Nephron (organoid): ENCODE results near the gene MAP2K2.

Experiments used
- H3K27ac Mint-ChIP-seq, 3 experiments: 2 replicates each; pipeline ENCODE4 v1.8.0; 2020; ENCODE audit warnings: mixed read lengths in 3 of 3, mild to moderate bottlenecking in 2 of 3, moderate library complexity in 1 of 3
- H3K27me3 Mint-ChIP-seq: 2 replicates; pipeline ENCODE4 v1.8.0; 2021; ENCODE audit warnings: low read depth, mild to moderate bottlenecking, moderate library complexity, mixed read lengths
- H3K36me3 Mint-ChIP-seq: 2 replicates; pipeline ENCODE4 v1.8.0; 2020; ENCODE audit warnings: low read depth, mixed read lengths
- H3K4me1 Mint-ChIP-seq: 2 replicates; pipeline ENCODE4 v1.8.0; 2020; ENCODE audit warnings: mixed read lengths
- H3K4me3 Mint-ChIP-seq, 3 experiments: 2 replicates each; pipeline ENCODE4 v1.8.0; 2020; ENCODE audit warnings: mild to moderate bottlenecking in 3 of 3, mixed read lengths in 3 of 3, moderate library complexity in 2 of 3
- H3K9me3 Mint-ChIP-seq: 2 replicates; pipeline ENCODE4 v1.8.0; 2020; ENCODE audit warnings: mixed read lengths
- TF ChIP-seq, protein P1 (sequence below), 3 experiments: fragments of 200-600 bp; sonication (generic); IDR thresholded peaks; one replicate each; pipeline ENCODE4 v1.5.0; 2021; ENCODE audit warnings: antibody characterized with exemption in 3 of 3; ENCODE audit not compliant: unreplicated experiment in 3 of 3

The MAP2K2 gene

DNA sequence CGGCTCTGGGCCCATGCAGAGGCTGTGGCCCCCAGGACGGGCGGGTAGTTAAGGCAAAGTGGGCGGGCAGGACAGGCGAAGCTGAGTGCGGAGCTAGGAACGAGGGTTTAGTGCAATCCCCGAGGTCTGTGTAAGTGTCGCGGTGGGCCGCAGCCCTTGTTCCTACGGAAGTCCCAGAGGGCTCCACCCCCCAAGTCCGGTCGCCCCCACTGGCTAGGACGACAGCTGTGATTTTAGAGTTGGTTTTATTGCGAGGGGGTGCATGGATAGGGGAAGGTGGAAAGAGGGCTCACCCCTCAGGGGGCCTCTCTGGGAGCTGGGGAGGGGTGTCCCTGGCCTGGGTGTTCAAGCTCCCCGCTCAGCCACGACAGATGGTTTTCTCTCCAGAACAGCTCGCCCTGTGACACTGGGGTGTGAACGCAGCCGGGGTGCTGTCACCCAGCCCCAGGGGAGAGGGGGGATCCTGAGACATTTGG is 78.9 kb downstream of the MAP2K2 start:
- H3K4me3 Mint-ChIP-seq = no peak overlapping the region
- H3K36me3 Mint-ChIP-seq = peaks cover 15% of the 10 kb centered on the region
- H3K9me3 Mint-ChIP-seq = no peaks in the 10 kb centered on the region
- no peaks in the 10 kb centered on the region for H3K27me3 Mint-ChIP-seq
- peaks cover 3% of the 10 kb centered on the region for H3K4me1 Mint-ChIP-seq
- H3K27ac Mint-ChIP-seq = no peak overlapping the region
- TF ChIP-seq, protein P1, sequence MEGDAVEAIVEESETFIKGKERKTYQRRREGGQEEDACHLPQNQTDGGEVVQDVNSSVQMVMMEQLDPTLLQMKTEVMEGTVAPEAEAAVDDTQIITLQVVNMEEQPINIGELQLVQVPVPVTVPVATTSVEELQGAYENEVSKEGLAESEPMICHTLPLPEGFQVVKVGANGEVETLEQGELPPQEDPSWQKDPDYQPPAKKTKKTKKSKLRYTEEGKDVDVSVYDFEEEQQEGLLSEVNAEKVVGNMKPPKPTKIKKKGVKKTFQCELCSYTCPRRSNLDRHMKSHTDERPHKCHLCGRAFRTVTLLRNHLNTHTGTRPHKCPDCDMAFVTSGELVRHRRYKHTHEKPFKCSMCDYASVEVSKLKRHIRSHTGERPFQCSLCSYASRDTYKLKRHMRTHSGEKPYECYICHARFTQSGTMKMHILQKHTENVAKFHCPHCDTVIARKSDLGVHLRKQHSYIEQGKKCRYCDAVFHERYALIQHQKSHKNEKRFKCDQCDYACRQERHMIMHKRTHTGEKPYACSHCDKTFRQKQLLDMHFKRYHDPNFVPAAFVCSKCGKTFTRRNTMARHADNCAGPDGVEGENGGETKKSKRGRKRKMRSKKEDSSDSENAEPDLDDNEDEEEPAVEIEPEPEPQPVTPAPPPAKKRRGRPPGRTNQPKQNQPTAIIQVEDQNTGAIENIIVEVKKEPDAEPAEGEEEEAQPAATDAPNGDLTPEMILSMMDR (IDR thresholded peaks at IDR 0.05; ENCODE audit: unreplicated experiment in 3 of 3) = no peak

DNA sequence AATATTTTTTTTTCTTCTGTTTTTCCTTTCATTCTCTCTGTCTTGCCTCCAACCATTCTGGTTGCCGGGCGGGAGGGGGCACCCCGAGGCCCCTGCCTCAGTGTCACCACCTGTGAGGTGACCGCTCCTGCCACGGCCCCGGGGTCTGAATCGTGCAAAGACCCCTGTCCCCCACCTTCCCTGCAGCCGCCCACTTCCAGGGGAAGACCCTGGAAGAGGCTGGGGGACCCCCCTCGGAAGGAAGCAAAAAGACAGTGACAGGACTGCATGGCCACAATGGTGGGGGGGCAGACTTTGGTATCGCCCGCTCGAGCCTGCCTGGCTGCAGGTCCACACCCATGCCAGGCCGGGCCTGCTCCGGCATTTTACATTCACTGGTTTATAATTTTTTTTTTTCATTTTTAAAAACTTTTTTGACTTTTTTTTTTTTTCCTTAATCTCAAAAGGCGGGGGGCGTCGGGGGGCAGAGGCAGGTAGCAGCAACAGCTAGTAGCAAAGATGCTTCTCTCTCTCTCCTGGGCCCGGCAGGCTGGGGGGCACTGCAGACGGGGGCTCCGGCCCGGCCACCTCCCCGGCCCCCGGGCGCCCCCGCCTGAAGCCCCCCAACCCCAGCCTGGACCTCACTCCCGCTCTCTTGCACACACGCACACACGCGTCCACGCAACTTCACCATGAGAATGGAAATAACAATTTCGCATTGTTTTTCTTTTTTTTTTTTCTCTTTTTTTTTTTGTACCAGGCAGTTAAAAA is 79.8 kb downstream of the MAP2K2 start:
- Mint-ChIP-seq H3K9me3 (no peaks in the 10 kb centered on the region), H3K27me3 (no peaks in the 10 kb centered on the region), H3K36me3 (peaks cover 12% of the 10 kb centered on the region), H3K4me3 (no peak overlapping the region), H3K4me1 (peaks cover 3% of the 10 kb centered on the region), H3K27ac (no peak overlapping the region)
- TF ChIP-seq, protein P1 (IDR thresholded peaks at IDR 0.05; ENCODE audit: unreplicated experiment in 3 of 3) = no peak

DNA sequence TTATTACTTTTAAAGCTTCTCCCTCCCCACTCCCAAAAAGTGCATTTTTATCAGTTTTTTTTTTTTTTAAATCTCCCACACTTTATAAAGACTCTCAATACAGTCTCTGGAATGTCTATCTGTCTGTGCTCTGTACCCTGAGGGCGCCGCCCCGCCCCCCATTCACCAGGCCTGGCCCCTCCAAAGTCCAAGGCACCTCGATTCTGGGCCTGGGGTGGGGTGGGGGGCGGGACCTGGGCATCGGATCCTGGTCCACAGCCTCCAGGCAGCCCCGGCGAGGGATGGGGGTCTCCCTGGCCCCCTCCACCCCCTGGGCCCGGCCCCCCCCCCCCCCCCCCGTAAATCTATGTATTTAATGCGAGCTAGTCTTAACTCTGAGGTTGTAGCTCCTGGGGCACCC is 80.5 kb downstream of the MAP2K2 start:
- H3K9me3 Mint-ChIP-seq = no peaks in the 10 kb centered on the region
- H3K36me3 Mint-ChIP-seq = peaks cover 12% of the 10 kb centered on the region
- no peak overlapping the region for H3K27ac Mint-ChIP-seq
- TF ChIP-seq, protein P1 (IDR thresholded peaks at IDR 0.05; ENCODE audit: unreplicated experiment in 3 of 3) = no peak
- no peaks in the 10 kb centered on the region for H3K27me3 Mint-ChIP-seq
- no peak overlapping the region for H3K4me3 Mint-ChIP-seq
- peaks cover 3% of the 10 kb centered on the region for H3K4me1 Mint-ChIP-seq

DNA sequence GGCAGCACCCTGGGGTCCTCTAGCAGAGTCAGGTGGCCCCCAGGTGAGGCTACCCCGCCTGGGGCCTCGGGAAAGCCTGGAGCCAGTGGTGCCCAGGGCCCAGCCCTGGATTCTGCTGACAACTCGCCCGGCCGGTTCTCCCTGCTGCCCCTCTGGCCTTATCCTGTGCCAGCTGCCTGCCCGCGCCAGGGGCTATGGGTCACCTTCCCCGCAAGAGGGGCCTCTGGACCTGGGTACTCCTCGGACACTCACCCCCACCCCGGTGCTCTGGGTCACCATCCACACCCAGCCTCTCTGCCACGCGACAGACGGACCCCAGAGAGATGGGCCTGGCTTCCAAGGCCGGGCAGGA is 81.2 kb downstream of the MAP2K2 start:
- Mint-ChIP-seq H3K36me3 (peaks cover 15% of the 10 kb centered on the region), H3K27me3 (no peaks in the 10 kb centered on the region), H3K9me3 (no peaks in the 10 kb centered on the region), H3K4me1 (peaks cover 3% of the 10 kb centered on the region), H3K27ac (no peak overlapping the region), H3K4me3 (no peak overlapping the region)
- TF ChIP-seq, protein P1 (IDR thresholded peaks at IDR 0.05; ENCODE audit: unreplicated experiment in 3 of 3) = no peak

DNA sequence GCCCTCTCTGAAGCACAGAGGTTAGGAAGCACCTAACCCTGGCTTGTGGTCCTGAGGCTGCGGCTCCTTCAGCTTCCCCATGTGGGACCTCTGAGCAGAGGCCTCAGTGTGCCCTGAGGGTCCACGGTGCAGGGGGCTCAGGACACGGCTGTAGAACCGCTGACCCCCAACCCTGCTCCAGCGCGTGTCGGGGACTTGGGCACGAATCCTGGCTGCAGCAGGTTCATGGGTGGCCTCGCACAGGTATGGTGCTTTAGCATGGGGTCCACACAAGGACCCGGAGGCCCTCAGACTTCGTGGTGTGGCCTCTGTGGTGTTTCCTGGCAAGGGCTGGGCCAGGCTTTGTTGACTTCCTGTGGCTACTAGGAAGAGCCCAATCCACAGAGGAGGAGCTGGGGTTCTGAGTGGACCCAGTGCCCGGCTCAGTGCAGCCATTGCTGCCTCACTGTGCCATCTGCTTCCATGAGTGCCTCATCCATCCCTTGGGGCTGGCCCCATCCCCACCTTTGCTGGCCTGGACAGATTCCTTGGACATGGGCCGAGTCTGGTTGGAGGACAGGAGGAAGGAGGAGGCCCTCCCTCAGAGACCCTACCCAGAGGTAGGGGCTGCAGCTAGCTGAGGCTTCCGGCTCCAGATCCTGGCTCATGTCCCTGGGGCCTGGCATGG is 81.7 kb downstream of the MAP2K2 start:
- H3K27me3 Mint-ChIP-seq = no peaks in the 10 kb centered on the region
- H3K9me3 Mint-ChIP-seq = no peaks in the 10 kb centered on the region
- TF ChIP-seq, protein P1 (IDR thresholded peaks at IDR 0.05; ENCODE audit: unreplicated experiment in 3 of 3) = no peak
- H3K36me3 Mint-ChIP-seq = peaks cover 15% of the 10 kb centered on the region
- H3K4me1 Mint-ChIP-seq = peaks cover 3% of the 10 kb centered on the region
- no peak overlapping the region for H3K4me3 Mint-ChIP-seq
- H3K27ac Mint-ChIP-seq = no peak overlapping the region
